LNCaP clone FGC (cell line): ENCODE results near the gene RNU4-1.
"Not testable (repeated sequence)": the region's sequence is repeated elsewhere in the genome, so short reads cannot be mapped to it uniquely, and the experiment has no call there.

ENCODE experiments used
- DNase-seq: peaks from one replicate; pipeline ENCODE4 v3.0.0-alpha.2; 2011; ENCODE audit warnings: low read depth
- H3K4me3 ChIP-seq: 2 replicates; pipeline ENCODE4 v1.5.1; 2011; ENCODE audit warnings: mild to moderate bottlenecking, low read depth, low read length, control low read depth
- CTCF ChIP-seq: IDR thresholded peaks from 2 replicates; pipeline ENCODE4 v1.5.1; 2012; ENCODE audit warnings: mild to moderate bottlenecking; ENCODE audit not compliant: control insufficient read depth, insufficient read depth; ENCODE audit errors: extremely low read depth

RNU4-1 gene

GRCh38 chr12:120247621-120248030 lies 45.4 kb downstream of the RNU4-1 start:
- H3K4me3 ChIP-seq: no peak overlapping the region
- TF ChIP-seq CTCF: no peak
- DNase-seq: no peak

GRCh38 chr12:120247183-120247582 lies 45.9 kb downstream of the RNU4-1 start:
- no peak overlapping the region for H3K4me3 ChIP-seq
- TF ChIP-seq CTCF: no peak
- no peak for DNase-seq

DNA sequence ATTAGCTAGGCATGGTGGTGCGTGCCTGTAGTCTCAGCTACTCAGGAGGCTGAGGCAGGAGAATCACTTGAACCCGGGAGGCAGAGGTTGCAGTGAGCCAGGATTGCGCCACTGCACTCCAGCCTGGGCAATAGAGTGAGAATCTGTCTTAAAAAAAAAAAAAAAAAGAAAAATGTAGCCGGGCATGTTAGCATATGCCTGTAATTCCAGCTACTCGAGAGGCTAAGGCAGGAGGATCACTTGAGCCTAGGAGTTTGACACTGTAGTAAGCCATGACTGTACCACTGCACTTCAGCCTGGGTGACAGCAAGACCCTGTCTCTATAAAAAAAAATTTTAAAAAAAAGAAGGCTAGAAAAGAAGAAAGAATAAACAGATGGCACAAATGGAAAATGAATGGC lies 46.3 kb downstream of the RNU4-1 start:
- H3K4me3 ChIP-seq, DNase-seq: not testable (repeated sequence)
